HUES64 (cell line): ENCODE results near the gene DIP2C.
"Not testable (repeated sequence)": the region's sequence is repeated elsewhere in the genome, so short reads cannot be mapped to it uniquely, and the experiment has no call there.

Experiments
- H3K27ac ChIP-seq: 2 replicates; pipeline ENCODE4 v1.7.0; 2013; ENCODE audit warnings: low read depth, low read length, inconsistent platforms
- H3K27me3 ChIP-seq: 2 replicates; pipeline ENCODE4 v1.6.1; 2013; ENCODE audit warnings: mild to moderate bottlenecking, low read length; ENCODE audit not compliant: insufficient read depth
- H3K36me3 ChIP-seq: 2 replicates; pipeline ENCODE4 v1.6.1; 2013; ENCODE audit warnings: mild to moderate bottlenecking, low read length; ENCODE audit not compliant: insufficient read depth
- H3K4me1 ChIP-seq: 2 replicates; pipeline ENCODE4 v1.6.1; 2013; ENCODE audit warnings: mild to moderate bottlenecking, low read length, moderate library complexity; ENCODE audit not compliant: insufficient read depth
- H3K4me3 ChIP-seq: 2 replicates; pipeline ENCODE4 v1.5.1; 2013; ENCODE audit warnings: mild to moderate bottlenecking, low read length, moderate library complexity
- H3K9ac ChIP-seq: 2 replicates; pipeline ENCODE4 v1.6.1; 2013; ENCODE audit warnings: mild to moderate bottlenecking, low read depth, low read length
- H3K9me3 ChIP-seq: 2 replicates; pipeline ENCODE4 v1.6.1; 2013; ENCODE audit warnings: low read depth, low read length; ENCODE audit not compliant: insufficient read depth
- WGBS: fragments of 150-250, 120-280 bp; methylation state at CpG from one replicate; pipeline ENCODE4 v1.1.7; 2013; ENCODE audit warnings: missing lambda C conversion rate; 5-methylcytosine and 5-hydroxymethylcytosine counted together

Gene DIP2C

GRCh38 chr10:306007-306674 is 383.3 kb downstream of the DIP2C start:
- Histone ChIP-seq H3K27me3 (no peaks in the 10 kb centered on the region), H3K4me1 (0 out of 2 replicates have a peak, but pooled peaks cover 4% of the 10 kb centered on the region), H3K9ac (no peak overlapping the region), H3K4me3 (no peak overlapping the region), H3K36me3 (no peaks in the 10 kb centered on the region; the same call in 1 of the 2 replicates), H3K9me3 (no peaks in the 10 kb centered on the region), H3K27ac (no peak overlapping the region)
- WGBS: 95% methylated on average over 6 of the region's 6 CpGs

GRCh38 chr10:305034-305433 is 384.4 kb downstream of the DIP2C start:
- 93% methylated on average over 4 of the region's 4 CpGs for WGBS
- Histone ChIP-seq H3K36me3 (no peaks in the 10 kb centered on the region; the same call in 1 of the 2 replicates), H3K4me3 (no peak overlapping the region), H3K9ac (no peak overlapping the region), H3K9me3 (no peaks in the 10 kb centered on the region), H3K27me3 (no peaks in the 10 kb centered on the region), H3K27ac (no peak overlapping the region), H3K4me1 (0 out of 2 replicates have a peak, but pooled peaks cover 4% of the 10 kb centered on the region)

- H3K4me1 ChIP-seq: no peaks in the 10 kb centered on the region
- no peak overlapping the region for H3K9ac ChIP-seq
- WGBS: 94% methylated on average over 9 of the region's 9 CpGs
- H3K27me3 ChIP-seq: no peaks in the 10 kb centered on the region
- H3K27ac ChIP-seq: no peak overlapping the region
- no peaks in the 10 kb centered on the region for H3K36me3 ChIP-seq
- no peaks in the 10 kb centered on the region for H3K9me3 ChIP-seq
- no peak overlapping the region for H3K4me3 ChIP-seq
These were observed 387.9 kb downstream of the DIP2C start for GRCh38 chr10:301536-301935.

GRCh38 chr10:300580-300979 is 388.9 kb downstream of the DIP2C start:
- WGBS: 95% methylated on average over 28 of the region's 31 CpGs
- not testable (repeated sequence) for H3K27ac ChIP-seq, H3K4me3 ChIP-seq, H3K27me3 ChIP-seq, H3K36me3 ChIP-seq, H3K9ac ChIP-seq, H3K4me1 ChIP-seq, H3K9me3 ChIP-seq

- Histone ChIP-seq H3K9ac (no peak overlapping the region), H3K4me3 (no peak overlapping the region), H3K36me3 (no peaks in the 10 kb centered on the region), H3K27ac (no peak overlapping the region), H3K9me3 (no peaks in the 10 kb centered on the region), H3K4me1 (no peaks in the 10 kb centered on the region), H3K27me3 (no peaks in the 10 kb centered on the region)
- 98% methylated on average over 7 of the region's 7 CpGs for WGBS
These were observed 389.5 kb downstream of the DIP2C start for GRCh38 chr10:299969-300368.

- H3K9me3 ChIP-seq: no peaks in the 10 kb centered on the region
- 91% methylated on average over 2 of the region's 2 CpGs for WGBS
- H3K4me1 ChIP-seq: no peaks in the 10 kb centered on the region
- no peak overlapping the region for H3K27ac ChIP-seq
- H3K4me3 ChIP-seq: no peak overlapping the region
- no peak overlapping the region for H3K9ac ChIP-seq
- H3K36me3 ChIP-seq: no peaks in the 10 kb centered on the region
- H3K27me3 ChIP-seq: no peaks in the 10 kb centered on the region
These were observed 390.0 kb downstream of the DIP2C start for GRCh38 chr10:299512-299911.

GRCh38 chr10:298033-298432 is 391.4 kb downstream of the DIP2C start:
- no peaks in the 10 kb centered on the region for H3K27me3 ChIP-seq
- no peak overlapping the region for H3K27ac ChIP-seq
- no peaks in the 10 kb centered on the region for H3K4me1 ChIP-seq
- no peak overlapping the region for H3K4me3 ChIP-seq
- no peaks in the 10 kb centered on the region for H3K36me3 ChIP-seq
- WGBS: 92% methylated on average over 9 of the region's 9 CpGs
- H3K9ac ChIP-seq: no peak overlapping the region
- H3K9me3 ChIP-seq: no peaks in the 10 kb centered on the region

- Histone ChIP-seq H3K4me3 (no peak overlapping the region), H3K9me3 (no peaks in the 10 kb centered on the region), H3K4me1 (no peaks in the 10 kb centered on the region), H3K27ac (no peak overlapping the region), H3K9ac (no peak overlapping the region), H3K27me3 (no peaks in the 10 kb centered on the region), H3K36me3 (no peaks in the 10 kb centered on the region)
- 100% methylated on average over 1 of the region's 6 CpGs for WGBS
These were observed 391.9 kb downstream of the DIP2C start for GRCh38 chr10:297567-297966.

- H3K9ac ChIP-seq: no peak overlapping the region
- H3K36me3 ChIP-seq: no peaks in the 10 kb centered on the region
- WGBS: 86% methylated on average over 4 of the region's 4 CpGs
- no peak overlapping the region for H3K4me3 ChIP-seq
- H3K27me3 ChIP-seq: no peaks in the 10 kb centered on the region
- H3K27ac ChIP-seq: no peak overlapping the region
- H3K4me1 ChIP-seq: no peaks in the 10 kb centered on the region
- no peaks in the 10 kb centered on the region for H3K9me3 ChIP-seq
These were observed 395.8 kb downstream of the DIP2C start for GRCh38 chr10:293636-294035.

- WGBS: 93% methylated on average over 17 of the region's 17 CpGs
- Histone ChIP-seq H3K9me3 (no peaks in the 10 kb centered on the region), H3K4me1 (no peaks in the 10 kb centered on the region), H3K27ac (no peak overlapping the region), H3K27me3 (no peaks in the 10 kb centered on the region), H3K9ac (no peak overlapping the region), H3K4me3 (no peak overlapping the region), H3K36me3 (no peaks in the 10 kb centered on the region)
These were observed 399.3 kb downstream of the DIP2C start for GRCh38 chr10:290026-290725.

- no peak overlapping the region for H3K9ac ChIP-seq
- H3K9me3 ChIP-seq: no peaks in the 10 kb centered on the region
- H3K4me1 ChIP-seq: no peaks in the 10 kb centered on the region
- no peaks in the 10 kb centered on the region for H3K27me3 ChIP-seq
- no peak overlapping the region for H3K27ac ChIP-seq
- no peak overlapping the region for H3K4me3 ChIP-seq
- no peaks in the 10 kb centered on the region for H3K36me3 ChIP-seq
- 95% methylated on average over 9 of the region's 9 CpGs for WGBS
These were observed 399.9 kb downstream of the DIP2C start for GRCh38 chr10:289581-289980.
